RWPE2 (cell line): ENCODE measurements around the gene TET1.
A peak's percentile ranks its signal among the peaks of the same experiment; 100 is the strongest.
"Not testable (repeated sequence)": the region's sequence is repeated elsewhere in the genome, so short reads cannot be mapped to it uniquely, and the experiment has no call there.

Source experiments
- ATAC-seq: fragments of 200-7000 bp; cut with Tn5 transposase; 3 replicates; pipeline ENCODE4 v1.9.1; 2021; ENCODE audit warnings: low read depth
- DNase-seq: peaks from one replicate; pipeline ENCODE4 v3.0.0-alpha.2; 2020; ENCODE audit warnings: low spot score
- H3K27ac ChIP-seq: fragments of 450-650 bp; 2 replicates; pipeline ENCODE4 v1.5.1; 2017; ENCODE audit warnings: mild to moderate bottlenecking; ENCODE audit not compliant: poor library complexity, severe bottlenecking
- H3K27me3 ChIP-seq: fragments of 250-450 bp; sonication (Bioruptor Pico); 2 replicates; pipeline ENCODE4 v1.5.1; 2021; ENCODE audit warnings: mild to moderate bottlenecking, moderate library complexity; ENCODE audit not compliant: insufficient read depth, poor library complexity, severe bottlenecking
- H3K36me3 ChIP-seq: fragments of 250-450 bp; sonication (Bioruptor Pico); 2 replicates; pipeline ENCODE4 v1.5.1; 2020; ENCODE audit warnings: low read depth, mild to moderate bottlenecking, moderate library complexity
- H3K4me1 ChIP-seq: fragments of 250-450 bp; sonication (Bioruptor Pico); 2 replicates; pipeline ENCODE4 v1.5.1; 2021; ENCODE audit warnings: mild to moderate bottlenecking, moderate library complexity; ENCODE audit not compliant: insufficient read depth, poor library complexity, severe bottlenecking
- H3K4me3 ChIP-seq: fragments of 250-450 bp; sonication (Bioruptor Pico); 2 replicates; pipeline ENCODE4 v1.5.1; 2021; ENCODE audit warnings: mild to moderate bottlenecking, moderate library complexity; ENCODE audit not compliant: severe bottlenecking
- H3K9me3 ChIP-seq: fragments of 250-450 bp; sonication (Bioruptor Pico); 2 replicates; pipeline ENCODE4 v1.5.1; 2021; ENCODE audit warnings: mild to moderate bottlenecking, moderate library complexity; ENCODE audit not compliant: severe bottlenecking
- CTCF ChIP-seq: fragments of 450-650 bp; IDR thresholded peaks from one replicate; pipeline ENCODE4 v1.5.1; 2017; ENCODE audit warnings: mild to moderate bottlenecking, moderate library complexity; ENCODE audit not compliant: poor library complexity, severe bottlenecking

The TET1 gene

GRCh38 chr10:68633816-68634466, 73.8 kb downstream of the TET1 start:
- Histone ChIP-seq H3K27me3 (no peaks in the 10 kb centered on the region), H3K9me3 (no peaks in the 10 kb centered on the region), H3K4me3 (no peak overlapping the region), H3K27ac (no peak overlapping the region), H3K36me3 (no peaks in the 10 kb centered on the region), H3K4me1 (no peaks in the 10 kb centered on the region)
- TF ChIP-seq CTCF: no peak
- ATAC-seq (no peak), DNase-seq (no peak)

- Histone ChIP-seq H3K4me3 (no peak overlapping the region), H3K27ac (no peak overlapping the region), H3K36me3 (no peaks in the 10 kb centered on the region), H3K9me3 (no peaks in the 10 kb centered on the region), H3K4me1 (no peaks in the 10 kb centered on the region), H3K27me3 (no peaks in the 10 kb centered on the region)
- no peak for TF ChIP-seq CTCF
- DNase-seq: no peak
- no peak for ATAC-seq
Observed at GRCh38 chr10:68636335-68636734, 76.2 kb downstream of the TET1 start.

GRCh38 chr10:68643550-68643949, 83.4 kb downstream of the TET1 start:
- DNase-seq, H3K27me3 ChIP-seq, H3K9me3 ChIP-seq, H3K27ac ChIP-seq, ATAC-seq, H3K4me3 ChIP-seq, H3K36me3 ChIP-seq: not testable (repeated sequence)
- H3K4me1 ChIP-seq: peaks cover 11% of the 10 kb centered on the region

- DNase-seq (no peak), ATAC-seq (peak; percentile 95)
- Histone ChIP-seq H3K4me1 (peaks cover 20% of the 10 kb centered on the region), H3K4me3 (no peak overlapping the region), H3K9me3 (no peaks in the 10 kb centered on the region), H3K27me3 (no peaks in the 10 kb centered on the region), H3K27ac (peak overlapping the region; percentile 82), H3K36me3 (no peaks in the 10 kb centered on the region)
- no peak for TF ChIP-seq CTCF
Observed at GRCh38 chr10:68647672-68648341, 87.7 kb downstream of the TET1 start.

GRCh38 chr10:68655620-68656126, 95.5 kb downstream of the TET1 start:
- DNase-seq: no peak
- H3K36me3 ChIP-seq: no peaks in the 10 kb centered on the region

More at GRCh38 chr10:68655620-68656126, 95.5 kb downstream of the TET1 start:
- H3K4me3 ChIP-seq: no peak overlapping the region
- no peaks in the 10 kb centered on the region for H3K4me1 ChIP-seq
- no peak for TF ChIP-seq CTCF
- no peaks in the 10 kb centered on the region for H3K27me3 ChIP-seq
- H3K27ac ChIP-seq: no peak overlapping the region
- no peaks in the 10 kb centered on the region for H3K9me3 ChIP-seq
- ATAC-seq: no peak
